Heart left ventricle (tissue), 16 donors: Measurements from ENCODE around the gene ABCB1. TPM values are rescaled to one million over a fixed set of nuclear protein-coding genes. Genes with fewer than 3 reads are reported as not detected.

Experiments
- ATAC-seq, 4 donors: fragments of 200-7000 bp; cut with Tn5 transposase; one replicate each; pipeline ENCODE4 v1.9.1; 2020 to 2022; ENCODE audit warnings: moderate library complexity in 4 of 4, mild to moderate bottlenecking in 3 of 4, moderate number of reproducible peaks in 1 of 4
- DNase-seq, 5 donors: peaks; one replicate each; pipeline ENCODE4 v3.0.0-alpha.2; 2020
- H3K27ac ChIP-seq, 12 donors: fragments of 200-600 bp; sonication (generic) in 4 of 12; one replicate each; pipeline versions ENCODE4 v1.5.0 to v1.8.0; 2016 to 2022; ENCODE audit warnings: mild to moderate bottlenecking in 2 of 12
- H3K27me3 ChIP-seq, 9 donors: fragments of 200-600 bp; sonication (generic) in 2 of 9; one replicate each; pipeline versions ENCODE4 v1.5.1 to v1.8.0; 2016 to 2022; ENCODE audit warnings: mild to moderate bottlenecking in 3 of 9
- H3K36me3 ChIP-seq, 9 donors: fragments of 200-600 bp; sonication (generic) in 2 of 9; one replicate each; pipeline versions ENCODE4 v1.5.0 to v1.8.0; 2018 to 2022; ENCODE audit warnings: mild to moderate bottlenecking in 2 of 9
- H3K4me1 ChIP-seq, 12 donors: fragments of 200-600 bp; sonication (generic) in 4 of 12; one replicate each; pipeline versions ENCODE4 v1.5.0 to v1.8.0; 2016 to 2022; ENCODE audit warnings: mild to moderate bottlenecking in 3 of 12
- H3K4me3 ChIP-seq, 12 donors: fragments of 200-600 bp; sonication (generic) in 4 of 12; one replicate each; pipeline versions ENCODE4 v1.5.0 to v1.8.0; 2017 to 2022; ENCODE audit warnings: mild to moderate bottlenecking in 9 of 12, moderate library complexity in 4 of 12
- H3K9me3 ChIP-seq, 12 donors: fragments of 200-600 bp; sonication (generic) in 4 of 12; one replicate each; pipeline versions ENCODE4 v1.5.0 to v1.8.0; 2016 to 2022; ENCODE audit warnings: mild to moderate bottlenecking in 1 of 12
- CTCF ChIP-seq, 12 donors: fragments of 200-600 bp; sonication (generic) in 4 of 12; IDR thresholded peaks; one replicate each; pipeline versions ENCODE4 v1.5.0 to v1.8.0; 2018 to 2022; ENCODE audit warnings: antibody characterized with exemption in 12 of 12, mild to moderate bottlenecking in 5 of 12
- POLR2A ChIP-seq, 2 donors: fragments of 450-650 bp; IDR thresholded peaks; one replicate each; pipeline ENCODE4 v1.6.1; 2017; ENCODE audit warnings: antibody characterized with exemption in 2 of 2, mild to moderate bottlenecking in 2 of 2, moderate library complexity in 2 of 2
- WGBS, 4 donors: extraction: QIAGEN DNeasy Blood & Tissue Kit in 2 of 4; methylation state at CpG; one replicate each; pipeline versions ENCODE4 v1.1.5 to v1.1.7; 2013 to 2018; 5-methylcytosine and 5-hydroxymethylcytosine counted together
- intact Hi-C, 10 donors: fragments of 100-400 bp; cut with DNase I; formaldehyde crosslinking; loops; one replicate each; pipeline versions ENCODE4 v1.11.1 to v1.14.2; 2022
- polyA plus RNA-seq, 2 donors: library from polyadenylated mRNA; stranded (reverse); fragments of 200-250 nt; gene quantifications; one replicate each; pipeline ENCODE4 v1.2.3, GENCODE V29; 2013
- total RNA-seq, 9 donors: library from RNA; depleted of rRNA in 2 of 9; stranded (reverse); fragments of >200 nt in 2 of 9; fragmentation: NEBNext Ultra II Directional in 3 of 9; extraction: Animal tissue kit (Norgen Biotek cat#: 25700) in 3 of 9; gene quantifications; one replicate each; pipeline versions ENCODE4 v1.1.0 to v1.2.4, GENCODE V29; 2016 to 2023
- donor health status: ischemic (EF 13 %, LVEDD 7.1; RV severe dilation, severe dysfunction).
- donor health status: healthy with polysubstance abuse.
- donor health status: DM: no; HTN: yes; CAD: no.
- donor health status: DM: no; HTN: no; CAD: no.
- donor health status: ischemic (EF 25% LVEDD 6.9; RV normal size, moderate dysfunction).
- donor health status: ischemic (EF 25% LVEDD 5.7; RV mildly dilated, moderate dysfunction).
- donor health status: healthy.
- donor health status: DM: yes; HTN: yes; CAD: no.
- donor health status: ischemic (EF 35%, LVEDD 5.7; RV mildly dilated, moderate dysfunction).
- donor health status: nonischemic (EF 11% LVEDD 7.7; RV severe dilation, severe dysfunction).
- donor health status: DM: yes; HTN: yes; CAD: no.
- donor health status: PGD.
- donor health status: ischemic (EF 29% LVEDD 5.4; RV normal size, mild dysfunction).
- donor health status: nonischemic (EF 23%, LVEDD 6.1; RV moderate dilation, normal function).

ABCB1 gene
- total and polyA plus RNA-seq, 11 donors, result 0.82 to 9.2 (median 6.1) TPM

DNA sequence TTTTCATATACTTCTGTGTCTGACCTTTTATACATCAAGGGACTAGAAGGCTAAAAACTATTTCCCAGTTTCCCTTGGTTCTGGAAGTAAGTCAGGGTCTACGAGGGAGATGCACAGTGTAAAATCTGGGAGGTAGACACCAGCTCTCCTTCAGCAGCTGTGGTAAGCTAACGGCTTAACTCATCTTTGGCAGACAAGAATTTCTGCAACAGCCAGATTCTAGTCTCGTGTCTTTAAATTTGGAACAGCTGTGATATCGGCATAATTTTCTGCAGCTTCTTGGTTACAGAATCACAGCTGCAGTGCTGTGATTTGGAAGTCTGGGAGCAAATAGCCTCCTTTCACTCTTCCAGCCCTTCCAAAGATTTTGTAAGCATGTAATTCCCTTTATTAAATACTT, 87.8 kb downstream of the ABCB1 start:
- intact Hi-C loops, result loop anchor here in 1 of 10 donors (5.0 kb wide), 1 partner anchor 201 kb away; no protein-coding TSS in a partner anchor
- ATAC-seq (no peak), DNase-seq (no peak)
- Histone ChIP-seq H3K36me3 (peaks cover 0 to 6% (median 0%) of the 10 kb centered on the region in 9 donors), H3K9me3 (no peaks in the 10 kb centered on the region), H3K4me1 (peaks cover 0 to 7% (median 0%) of the 10 kb centered on the region in 12 donors), H3K27me3 (no peaks in the 10 kb centered on the region), H3K27ac (no peak overlapping the region), H3K4me3 (no peak overlapping the region)
- TF ChIP-seq POLR2A (IDR thresholded peaks at IDR 0.05) (no peak), CTCF (IDR thresholded peaks at IDR 0.05) (no peak)
- 66 to 82% (median 78%) methylated on average over 4 of the region's 4 CpGs for WGBS, 4 donors

DNA sequence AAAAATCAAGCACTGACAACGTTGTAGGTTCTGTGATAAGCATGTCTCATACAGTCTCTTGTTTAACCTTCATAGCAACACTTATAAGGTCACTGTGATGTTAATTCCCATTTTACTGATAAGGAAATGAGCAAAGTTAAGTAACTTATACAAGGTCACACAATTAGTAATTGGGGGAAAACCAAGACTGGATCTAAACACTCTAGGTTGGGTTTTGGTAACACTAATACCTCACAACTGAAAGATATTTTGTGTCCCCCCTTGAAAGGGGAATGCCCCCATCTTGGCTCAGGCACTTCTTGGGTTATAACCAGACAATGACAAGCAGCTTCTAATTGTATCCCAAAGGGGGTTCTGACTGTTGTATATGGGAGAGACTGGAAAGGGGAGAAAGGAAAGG, 89.2 kb downstream of the ABCB1 start:
- Histone ChIP-seq H3K27me3 (no peaks in the 10 kb centered on the region), H3K27ac (no peak overlapping the region), H3K36me3 (peaks cover 0 to 6% (median 0%) of the 10 kb centered on the region in 9 donors), H3K4me3 (no peak overlapping the region), H3K9me3 (no peaks in the 10 kb centered on the region), H3K4me1 (peaks cover 0 to 3% (median 0%) of the 10 kb centered on the region in 12 donors)
- intact Hi-C loops, result loop anchor here in 1 of 10 donors (5.0 kb wide), 1 partner anchor 199 kb away; no protein-coding TSS in a partner anchor
- no peak for DNase-seq
- ATAC-seq, result no peak
- WGBS, 4 donors, result 33 to 44% (median 40%) methylated on average over 1 of the region's 1 CpG
- TF ChIP-seq POLR2A (IDR thresholded peaks at IDR 0.05) (no peak), CTCF (IDR thresholded peaks at IDR 0.05) (no peak)

GRCh38 chr7:87510411-87510875, 90.2 kb downstream of the ABCB1 start:
- intact Hi-C loops, result loop anchor here in 1 of 10 donors (5.0 kb wide), 1 partner anchor 198 kb away; no protein-coding TSS in a partner anchor
- no peak for ATAC-seq
- 85 to 98% (median 87%) methylated on average over 1 of the region's 1 CpG for WGBS, 4 donors

GRCh38 chr7:87507446-87507845, 93.2 kb downstream of the ABCB1 start:
- Histone ChIP-seq H3K27ac (no peak overlapping the region), H3K4me1 (peaks cover 0 to 5% (median 0%) of the 10 kb centered on the region in 12 donors), H3K36me3 (peaks cover 0 to 6% (median 0%) of the 10 kb centered on the region in 9 donors), H3K4me3 (no peak overlapping the region), H3K9me3 (no peaks in the 10 kb centered on the region), H3K27me3 (no peaks in the 10 kb centered on the region)
- intact Hi-C loops, result loop anchor here (2.0 to 10.0 kb wide), 7 partner anchors 33 to 660 kb away; partner anchors contain the start of gene ABCB4 (in 1 of the 10)
- DNase-seq, result peak in 1 of 5 donors; percentile 27
- no peak for ATAC-seq
- TF ChIP-seq CTCF (IDR thresholded peaks at IDR 0.05) (peak in 6 of 12 donors; percentile 6 to 22 (median 17)), POLR2A (IDR thresholded peaks at IDR 0.05) (no peak)
- 18 to 48% (median 31%) methylated on average over 3 of the region's 3 CpGs for WGBS, 4 donors

More at GRCh38 chr7:87510411-87510875, 90.2 kb downstream of the ABCB1 start:
- Histone ChIP-seq H3K27me3 (no peaks in the 10 kb centered on the region), H3K9me3 (no peaks in the 10 kb centered on the region), H3K27ac (no peak overlapping the region), H3K36me3 (peaks cover 0 to 6% (median 0%) of the 10 kb centered on the region in 9 donors), H3K4me1 (peaks cover 0 to 5% (median 0%) of the 10 kb centered on the region in 12 donors), H3K4me3 (no peak overlapping the region)
- no peak for DNase-seq
- no peak for TF ChIP-seq POLR2A (IDR thresholded peaks at IDR 0.05)
- no peak for TF ChIP-seq CTCF (IDR thresholded peaks at IDR 0.05)
